Endothelial cell of umbilical vein (primary cell): Measurements from ENCODE around the gene KISS1R. TPM values are rescaled to one million over a fixed set of nuclear protein-coding genes. Genes with fewer than 3 reads are reported as not detected.

ENCODE experiments used
- BruUV-seq: library from RNA; stranded (reverse); fragments of 400-500 nt; replicated peaks from 2 replicates; lab custom pipeline; 2021; lab: Mats Ljungman, UMichigan
- CTCF ChIA-PET: fragments of 300-600, 350-600 bp; sonication (Branson Sonifier 250); formaldehyde crosslinking; loops from one replicate; lab custom pipeline; 2021; ENCODE audit warnings: antibody characterized with exemption, inconsistent platforms; lab: Charles Lee
- POLR2A ChIA-PET: fragments of 300-600, 350-600 bp; sonication (Branson Sonifier 250); formaldehyde crosslinking; loops from one replicate; lab custom pipeline; 2021; ENCODE audit warnings: antibody characterized with exemption, inconsistent platforms; lab: Charles Lee
- DNase-seq: peaks from one replicate; pipeline ENCODE4 v3.0.0-alpha.2; 2011; ENCODE audit warnings: low read depth, low spot score
- FAIRE-seq: peaks from 2 replicates; lab custom pipeline; 2011; peaks lifted over from hg19 to GRCh38; lab: Jason Lieb, UNC
- H2AFZ ChIP-seq: 2 replicates; pipeline ENCODE4 v1.6.0; 2012; ENCODE audit warnings: low read depth, low read length, control low read depth, inconsistent platforms
- H3K27ac ChIP-seq: 2 replicates; pipeline ENCODE4 v1.5.1; 2011; ENCODE audit warnings: low read depth, mild to moderate bottlenecking, control low read depth, low read length, moderate library complexity; ENCODE audit not compliant: insufficient read depth
- H3K27me3 ChIP-seq, 2 experiments: 2 replicates each; pipeline versions ENCODE4 v1.6.0 to v1.6.1; 2011; ENCODE audit warnings: low read length in 2 of 2, mixed read lengths in 1 of 2; ENCODE audit not compliant: control insufficient read depth in 2 of 2, insufficient read depth in 2 of 2
- H3K36me3 ChIP-seq, 2 experiments: 2 replicates in 1 of 2; 3 replicates in 1 of 2; pipeline ENCODE4 v1.5.1; 2011; ENCODE audit warnings: low read length in 2 of 2, mild to moderate bottlenecking in 1 of 2, moderate library complexity in 1 of 2; ENCODE audit not compliant: control insufficient read depth in 2 of 2, insufficient read depth in 2 of 2; ENCODE audit errors: extremely low read depth in 1 of 2
- H3K4me1 ChIP-seq: 3 replicates; pipeline ENCODE4 v1.5.1; 2011; ENCODE audit warnings: mild to moderate bottlenecking, low read length; ENCODE audit not compliant: control insufficient read depth, insufficient read depth; ENCODE audit errors: extremely low read depth
- H3K4me2 ChIP-seq: 2 replicates; pipeline ENCODE4 v1.6.1; 2011; ENCODE audit warnings: low read length, control low read depth, mixed read lengths; ENCODE audit not compliant: insufficient read depth
- H3K4me3 ChIP-seq, 3 experiments: fragments of 200-600 bp in 1 of 3; sonication (generic), shearing (Covaris generic) in 1 of 3; replicated peaks in 1 of 3; 2 replicates each; pipeline ENCODE4 v1.5.1; 2011 to 2016; ENCODE audit warnings: control low read depth in 3 of 3, low read length in 3 of 3, mild to moderate bottlenecking in 2 of 3, inconsistent platforms in 1 of 3, low read depth in 1 of 3, moderate library complexity in 1 of 3; ENCODE audit not compliant: insufficient read depth in 1 of 3
- H3K79me2 ChIP-seq: 2 replicates; pipeline ENCODE4 v1.6.0; 2012; ENCODE audit warnings: low read length, inconsistent platforms; ENCODE audit not compliant: control insufficient read depth, insufficient read depth
- H3K9ac ChIP-seq: replicated peaks from 2 replicates; pipeline ENCODE3; 2011; ENCODE audit warnings: low read length, control low read depth; ENCODE audit not compliant: insufficient read depth; ENCODE audit errors: extremely low read depth
- H3K9me1 ChIP-seq: replicated peaks from 3 replicates; pipeline ENCODE4 v1.6.0; 2011; ENCODE audit warnings: mild to moderate bottlenecking, low read length; ENCODE audit not compliant: control insufficient read depth, insufficient read depth; ENCODE audit errors: extremely low read depth
- H3K9me3 ChIP-seq: replicated peaks from 2 replicates; pipeline ENCODE4 v1.5.1; 2012; ENCODE audit warnings: low read length, inconsistent platforms; ENCODE audit not compliant: control insufficient read depth, insufficient read depth
- H4K20me1 ChIP-seq: replicated peaks from 2 replicates; pipeline ENCODE3; 2011; ENCODE audit warnings: mild to moderate bottlenecking, low read length; ENCODE audit not compliant: control insufficient read depth, insufficient read depth; ENCODE audit errors: extremely low read depth
- EZH2 ChIP-seq: IDR thresholded peaks from 2 replicates; pipeline ENCODE4 v1.6.1; 2012; ENCODE audit warnings: borderline replicate concordance, low read depth, mild to moderate bottlenecking, moderate library complexity, low read length, inconsistent platforms; ENCODE audit not compliant: severe bottlenecking
- FOS ChIP-seq: IDR thresholded peaks from 2 replicates; pipeline ENCODE4 v1.6.1; 2011; ENCODE audit warnings: mild to moderate bottlenecking, low read length, moderate library complexity, borderline replicate concordance; ENCODE audit not compliant: insufficient read depth
- GATA2 ChIP-seq: IDR thresholded peaks from 2 replicates; pipeline ENCODE4 v1.7.0; 2011; ENCODE audit warnings: low read depth, mild to moderate bottlenecking, moderate library complexity, mixed read lengths, low read length; ENCODE audit not compliant: insufficient read length, insufficient read depth
- JUN ChIP-seq: IDR thresholded peaks from 2 replicates; pipeline ENCODE4 v1.6.1; 2011; ENCODE audit warnings: borderline replicate concordance, low read depth; ENCODE audit not compliant: insufficient read length, insufficient read depth
- MAX ChIP-seq: IDR thresholded peaks from 2 replicates; pipeline ENCODE4 v1.6.1; 2011; ENCODE audit not compliant: insufficient read depth, insufficient read length
- MYC ChIP-seq: IDR thresholded peaks from one replicate; pipeline ENCODE4 v1.6.1; 2011; ENCODE audit warnings: mild to moderate bottlenecking, low read depth, low read length
- POLR2A ChIP-seq: IDR thresholded peaks from 2 replicates; pipeline ENCODE4 v1.6.1; 2012; ENCODE audit warnings: low read depth, mild to moderate bottlenecking, control low read depth, low read length
- POLR2AphosphoS5 ChIP-seq: IDR thresholded peaks from 2 replicates; pipeline ENCODE4 v1.6.1; 2012; ENCODE audit warnings: low read depth, mild to moderate bottlenecking, control low read depth, low read length, moderate library complexity; ENCODE audit not compliant: insufficient read depth
- dilution Hi-C: fragments of 300-500 bp; cut with MboI; formaldehyde crosslinking; loops from one replicate; pipeline ENCODE4 v1.15.0; 2019; ENCODE audit warnings: low sequenced_read_pairs; ENCODE audit not compliant: extremely low pct_ligation_motif_present
- intact Hi-C: fragments of 100-400 bp; cut with micrococcal nuclease; formaldehyde crosslinking; loops from one replicate; pipeline ENCODE4 v1.10.0; 2022
- polyA plus RNA-seq, 4 experiments: library from polyadenylated mRNA; depleted of rRNA in 3 of 4; stranded (reverse) in 3 of 4; unstranded in 1 of 4; fragments of >200 nt; gene quantifications; 2 replicates each; pipeline versions ENCODE4 v1.2.1 to v1.2.3, GENCODE V29; 2011 to 2012; ENCODE audit warnings: missing spikeins in 1 of 4
- total RNA-seq: library from RNA; stranded (reverse); gene quantifications from 2 replicates; pipeline ENCODE4 v1.2.3, GENCODE V29; 2021
- TF ChIP-seq, protein P1 (sequence below), 2 donors: IDR thresholded peaks; 1 replicate in 1 of 2; 2 replicates in 1 of 2; pipeline ENCODE4 v1.5.1; 2011; ENCODE audit warnings: low read length in 2 of 2, mild to moderate bottlenecking in 2 of 2, moderate library complexity in 2 of 2, control low read depth in 1 of 2, inconsistent platforms in 1 of 2, low read depth in 1 of 2; ENCODE audit not compliant: insufficient read depth in 1 of 2; ENCODE audit errors: extremely low read depth in 1 of 2

The KISS1R gene
- total and polyA plus RNA-seq, 2 donors (not counting 3 experiments of a cell fraction or from before 2014, with no cell fraction given), result not detected

DNA sequence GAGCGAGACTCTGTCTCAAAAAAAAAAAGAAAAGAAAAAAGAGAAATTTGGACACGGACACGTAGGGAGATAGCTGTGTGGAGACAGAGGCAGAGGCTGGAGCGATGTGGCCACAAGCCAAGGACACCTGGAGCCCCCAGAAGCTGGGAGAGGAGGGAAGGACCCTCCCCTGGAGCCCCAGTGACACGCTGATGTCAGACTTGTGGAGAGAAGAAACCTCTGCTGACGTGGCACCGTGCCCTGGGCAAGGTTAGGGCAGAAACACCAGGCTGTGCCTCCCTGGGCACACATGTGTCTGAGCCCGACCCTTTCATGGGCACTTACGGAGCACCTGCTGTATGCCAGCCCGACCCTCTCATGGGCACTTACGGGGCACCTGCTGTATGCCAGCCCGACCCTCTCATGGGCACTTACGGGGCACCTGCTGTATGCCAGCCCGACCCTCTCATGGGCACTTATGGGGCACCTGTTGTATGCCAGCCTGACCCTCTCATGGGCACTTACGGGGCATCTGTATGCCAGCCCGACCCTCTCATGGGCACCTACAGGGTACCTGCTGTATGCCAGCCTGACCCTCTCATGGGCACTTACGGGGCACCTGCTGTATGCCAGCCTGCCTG is 26.5 kb downstream of the KISS1R start:
- no peaks in the 10 kb centered on the region for H3K79me2 ChIP-seq
- H3K4me1 ChIP-seq, result peaks cover 19% of the 10 kb centered on the region
- intact Hi-C loops, result no loop called here
- POLR2A ChIA-PET, result no interaction called here
- DNase-seq (no peak), FAIRE-seq (no peak)
- H4K20me1 ChIP-seq, result no peaks in the 10 kb centered on the region
- H3K4me2 ChIP-seq, result no peak overlapping the region
- H3K9me1 ChIP-seq, result no peaks in the 10 kb centered on the region
- H2AFZ ChIP-seq, result no peak overlapping the region
- BruUV-seq, result no TSS peak
- H3K9me3 ChIP-seq, result no peaks in the 10 kb centered on the region
- H3K27me3 ChIP-seq, result no peaks in the 10 kb centered on the region
- H3K36me3 ChIP-seq, result no peaks in the 10 kb centered on the region
- no peak for TF ChIP-seq JUN
- TF ChIP-seq EZH2, result no peak
- no peak overlapping the region for H3K9ac ChIP-seq
- dilution Hi-C loops, result no loop called here
- no peak overlapping the region for H3K27ac ChIP-seq
- CTCF ChIA-PET, result no interaction called here
- no peak overlapping the region for H3K4me3 ChIP-seq

GRCh38 chr19:944171-944567 is 27.0 kb downstream of the KISS1R start:
- dilution Hi-C loops (no loop called here), intact Hi-C loops (no loop called here)
- no peaks in the 10 kb centered on the region for H3K9me3 ChIP-seq
- no peaks in the 10 kb centered on the region for H4K20me1 ChIP-seq
- no peak overlapping the region for H3K4me2 ChIP-seq
- peaks cover 19% of the 10 kb centered on the region for H3K4me1 ChIP-seq
- no peaks in the 10 kb centered on the region for H3K9me1 ChIP-seq
- no peaks in the 10 kb centered on the region for H3K27me3 ChIP-seq
- DNase-seq (no peak), FAIRE-seq (no peak)
- POLR2A ChIA-PET, result no interaction called here
- no peaks in the 10 kb centered on the region for H3K79me2 ChIP-seq
- H3K9ac ChIP-seq, result no peak overlapping the region
- BruUV-seq, result no TSS peak
- H2AFZ ChIP-seq, result no peak overlapping the region
- no peaks in the 10 kb centered on the region for H3K36me3 ChIP-seq
- CTCF ChIA-PET, result no interaction called here
- TF ChIP-seq, protein P1, sequence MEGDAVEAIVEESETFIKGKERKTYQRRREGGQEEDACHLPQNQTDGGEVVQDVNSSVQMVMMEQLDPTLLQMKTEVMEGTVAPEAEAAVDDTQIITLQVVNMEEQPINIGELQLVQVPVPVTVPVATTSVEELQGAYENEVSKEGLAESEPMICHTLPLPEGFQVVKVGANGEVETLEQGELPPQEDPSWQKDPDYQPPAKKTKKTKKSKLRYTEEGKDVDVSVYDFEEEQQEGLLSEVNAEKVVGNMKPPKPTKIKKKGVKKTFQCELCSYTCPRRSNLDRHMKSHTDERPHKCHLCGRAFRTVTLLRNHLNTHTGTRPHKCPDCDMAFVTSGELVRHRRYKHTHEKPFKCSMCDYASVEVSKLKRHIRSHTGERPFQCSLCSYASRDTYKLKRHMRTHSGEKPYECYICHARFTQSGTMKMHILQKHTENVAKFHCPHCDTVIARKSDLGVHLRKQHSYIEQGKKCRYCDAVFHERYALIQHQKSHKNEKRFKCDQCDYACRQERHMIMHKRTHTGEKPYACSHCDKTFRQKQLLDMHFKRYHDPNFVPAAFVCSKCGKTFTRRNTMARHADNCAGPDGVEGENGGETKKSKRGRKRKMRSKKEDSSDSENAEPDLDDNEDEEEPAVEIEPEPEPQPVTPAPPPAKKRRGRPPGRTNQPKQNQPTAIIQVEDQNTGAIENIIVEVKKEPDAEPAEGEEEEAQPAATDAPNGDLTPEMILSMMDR (IDR thresholded peaks at IDR 0.05; ENCODE audit: extremely low read depth in 1 of 2, insufficient read depth in 1 of 2, low read depth in 1 of 2, low read length in 2 of 2), result no peak
- TF ChIP-seq POLR2A (no peak), FOS (no peak), JUN (no peak), GATA2 (no peak), EZH2 (no peak), POLR2AphosphoS5 (no peak), MAX (no peak), MYC (no peak)
- H3K4me3 ChIP-seq, result no peak overlapping the region
- no peak overlapping the region for H3K27ac ChIP-seq
